RWPE2 (cell line): ENCODE data around the gene ZNF189.

ENCODE experiments used
- ATAC-seq: fragments of 200-7000 bp; cut with Tn5 transposase; 3 replicates; pipeline ENCODE4 v1.9.1; 2021; ENCODE audit warnings: low read depth
- DNase-seq: peaks from one replicate; pipeline ENCODE4 v3.0.0-alpha.2; 2020; ENCODE audit warnings: low spot score
- H3K27ac ChIP-seq: fragments of 450-650 bp; 2 replicates; pipeline ENCODE4 v1.5.1; 2017; ENCODE audit warnings: mild to moderate bottlenecking; ENCODE audit not compliant: poor library complexity, severe bottlenecking
- H3K27me3 ChIP-seq: fragments of 250-450 bp; sonication (Bioruptor Pico); 2 replicates; pipeline ENCODE4 v1.5.1; 2021; ENCODE audit warnings: mild to moderate bottlenecking, moderate library complexity; ENCODE audit not compliant: insufficient read depth, poor library complexity, severe bottlenecking
- H3K36me3 ChIP-seq: fragments of 250-450 bp; sonication (Bioruptor Pico); 2 replicates; pipeline ENCODE4 v1.5.1; 2020; ENCODE audit warnings: low read depth, mild to moderate bottlenecking, moderate library complexity
- H3K4me1 ChIP-seq: fragments of 250-450 bp; sonication (Bioruptor Pico); 2 replicates; pipeline ENCODE4 v1.5.1; 2021; ENCODE audit warnings: mild to moderate bottlenecking, moderate library complexity; ENCODE audit not compliant: insufficient read depth, poor library complexity, severe bottlenecking
- H3K4me3 ChIP-seq: fragments of 250-450 bp; sonication (Bioruptor Pico); 2 replicates; pipeline ENCODE4 v1.5.1; 2021; ENCODE audit warnings: mild to moderate bottlenecking, moderate library complexity; ENCODE audit not compliant: severe bottlenecking
- H3K9me3 ChIP-seq: fragments of 250-450 bp; sonication (Bioruptor Pico); 2 replicates; pipeline ENCODE4 v1.5.1; 2021; ENCODE audit warnings: mild to moderate bottlenecking, moderate library complexity; ENCODE audit not compliant: severe bottlenecking
- CTCF ChIP-seq: fragments of 450-650 bp; IDR thresholded peaks from one replicate; pipeline ENCODE4 v1.5.1; 2017; ENCODE audit warnings: mild to moderate bottlenecking, moderate library complexity; ENCODE audit not compliant: poor library complexity, severe bottlenecking

The ZNF189 gene

GRCh38 chr9:101433229-101433628 lies 34.6 kb downstream of the ZNF189 start:
- TF ChIP-seq CTCF, result no peak
- H3K27ac ChIP-seq, result no peak overlapping the region
- ATAC-seq (no peak), DNase-seq (no peak)
- peaks cover 8% of the 10 kb centered on the region for H3K27me3 ChIP-seq
- no peaks in the 10 kb centered on the region for H3K9me3 ChIP-seq
- no peak overlapping the region for H3K4me3 ChIP-seq
- no peaks in the 10 kb centered on the region for H3K4me1 ChIP-seq
- H3K36me3 ChIP-seq, result no peaks in the 10 kb centered on the region

GRCh38 chr9:101434998-101435397 lies 36.3 kb downstream of the ZNF189 start:
- H3K36me3 ChIP-seq, result no peaks in the 10 kb centered on the region
- ATAC-seq (no peak), DNase-seq (no peak)
- no peaks in the 10 kb centered on the region for H3K9me3 ChIP-seq
- no peaks in the 10 kb centered on the region for H3K4me1 ChIP-seq
- H3K27me3 ChIP-seq, result peaks cover 8% of the 10 kb centered on the region
- no peak for TF ChIP-seq CTCF
- no peak overlapping the region for H3K27ac ChIP-seq
- H3K4me3 ChIP-seq, result no peak overlapping the region

GRCh38 chr9:101435601-101436079 lies 37.0 kb downstream of the ZNF189 start, which contains the start of gene ALDOB:
Gene ALDOB (minus strand): TSS chr9:101435774. CDS start chr9:101430887, 4,887 bp downstream.
- ATAC-seq, result no peak
- H3K27me3 ChIP-seq, result peaks cover 8% of the 10 kb centered on the region
- no peak for TF ChIP-seq CTCF
- H3K36me3 ChIP-seq, result no peaks in the 10 kb centered on the region
- no peak within 1 kb of the TSS for H3K4me3 ChIP-seq
- no peaks in the 10 kb centered on the region for H3K9me3 ChIP-seq
- H3K27ac ChIP-seq, result no peak within 1 kb of the TSS
- no peak for DNase-seq
- H3K4me1 ChIP-seq, result no peaks in the 10 kb centered on the region

- ATAC-seq, result no peak
- no peaks in the 10 kb centered on the region for H3K9me3 ChIP-seq
Measured at GRCh38 chr9:101437806-101438232, 39.2 kb downstream of the ZNF189 start.

More at GRCh38 chr9:101437806-101438232, 39.2 kb downstream of the ZNF189 start:
- Histone ChIP-seq H3K4me1 (no peaks in the 10 kb centered on the region), H3K27ac (no peak overlapping the region), H3K27me3 (peaks cover 18% of the 10 kb centered on the region), H3K36me3 (no peaks in the 10 kb centered on the region), H3K4me3 (no peak overlapping the region)
- DNase-seq, result no peak
- no peak for TF ChIP-seq CTCF
